Choroid plexus epithelial cell (primary cell): ENCODE data around the gene NOP9.

Experiments used
- DNase-seq: peaks from one replicate; pipeline ENCODE4 v3.0.0-alpha.2; 2010; ENCODE audit warnings: low read depth
- H3K4me3 ChIP-seq: 2 replicates; pipeline ENCODE4 v1.5.1; 2011; ENCODE audit warnings: low read depth, mild to moderate bottlenecking, control low read depth, low read length, moderate library complexity
- CTCF ChIP-seq: conservative IDR thresholded peaks from 2 replicates; pipeline ENCODE4 v1.5.1; 2011; ENCODE audit warnings: low read depth, mild to moderate bottlenecking, control low read depth, inconsistent platforms, low read length, moderate library complexity

The NOP9 gene

DNA sequence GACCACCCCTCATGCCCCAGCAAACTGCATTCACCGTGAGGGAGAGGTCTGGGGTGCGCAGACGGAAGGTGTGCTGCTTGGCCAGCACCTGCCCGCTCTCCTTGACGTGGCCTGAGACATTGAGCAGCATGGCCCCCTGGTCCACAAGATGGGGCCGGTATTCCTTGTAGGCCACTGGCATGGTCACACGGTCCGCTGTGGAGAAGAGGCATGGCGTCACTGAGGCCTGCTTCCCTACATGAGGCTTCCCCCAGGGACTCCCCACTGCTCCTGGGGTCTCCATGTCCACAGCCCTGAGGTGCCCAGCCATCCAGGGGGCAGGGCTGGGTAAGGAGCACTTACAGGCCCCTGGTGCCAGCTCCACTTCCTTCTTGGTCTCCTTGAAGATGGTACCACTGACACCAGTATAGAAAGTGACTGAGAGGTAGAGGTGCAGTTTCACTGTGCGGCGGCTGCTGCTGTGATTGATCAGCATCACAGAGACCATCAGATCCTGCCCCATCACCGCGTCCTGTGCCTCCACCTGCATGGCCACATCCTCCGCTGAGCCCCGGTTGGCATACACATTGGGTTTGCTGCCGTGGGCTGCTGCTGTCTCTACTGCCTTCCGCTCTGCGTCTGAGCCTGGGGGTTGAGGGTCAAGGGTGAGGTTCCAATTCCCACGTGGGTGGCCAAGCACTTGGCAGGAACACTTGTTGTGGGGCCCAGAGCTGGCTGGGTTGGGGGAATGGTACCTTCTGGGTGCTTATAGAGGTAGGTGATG, 44.8 kb upstream of the NOP9 start:
- no peak overlapping the region for H3K4me3 ChIP-seq
- DNase-seq: no peak
- TF ChIP-seq CTCF: no peak

GRCh38 chr14:24255438-24255837, 44.2 kb upstream of the NOP9 start:
- DNase-seq: no peak
- H3K4me3 ChIP-seq: no peak overlapping the region
- TF ChIP-seq CTCF: no peak

- no peak for DNase-seq
- no peak for TF ChIP-seq CTCF
- H3K4me3 ChIP-seq: no peak overlapping the region
Measured at GRCh38 chr14:24255931-24256711, 43.5 kb upstream of the NOP9 start.

DNA sequence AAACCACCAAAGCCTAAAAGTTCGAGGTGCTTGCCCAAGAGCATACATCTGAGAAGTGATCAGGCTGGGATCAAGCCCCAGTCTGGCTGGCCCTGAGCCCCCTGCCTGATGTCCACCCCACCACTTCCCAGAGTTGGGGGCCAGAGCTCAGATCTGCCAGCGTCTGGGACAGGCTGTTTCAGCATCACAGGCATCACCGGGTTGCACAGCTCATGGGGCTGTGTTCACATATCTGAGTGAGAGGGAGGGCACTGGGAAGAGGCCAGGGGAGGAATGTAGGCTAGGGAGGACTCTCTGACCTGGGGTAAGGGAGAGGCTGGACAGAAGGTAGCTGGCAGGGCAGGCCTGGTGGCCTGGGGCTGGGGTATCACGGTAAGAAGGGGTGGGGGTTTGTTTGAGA, 42.7 kb upstream of the NOP9 start:
- no peak for TF ChIP-seq CTCF
- H3K4me3 ChIP-seq: no peak overlapping the region
- DNase-seq: no peak

DNA sequence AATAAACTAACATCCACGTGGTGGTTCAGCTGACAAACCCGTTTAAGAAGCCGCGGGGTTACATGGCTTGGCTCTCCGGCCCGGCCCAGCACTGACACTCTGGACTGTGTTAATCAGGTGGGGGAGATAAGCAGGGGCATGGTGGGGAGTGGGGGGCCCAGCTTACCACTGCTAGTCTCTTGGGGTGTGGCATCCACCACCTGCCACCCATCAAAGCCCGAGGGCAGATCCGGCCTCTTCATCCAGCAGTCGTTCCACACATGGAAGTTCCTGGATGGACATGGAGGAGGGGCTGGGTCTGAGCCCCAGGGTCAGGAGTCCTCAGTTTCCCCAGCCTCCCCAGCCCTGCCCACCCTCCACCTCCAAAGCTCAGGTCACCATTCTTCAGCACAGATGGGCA, 41.5 kb upstream of the NOP9 start:
- H3K4me3 ChIP-seq: no peak overlapping the region
- no peak for TF ChIP-seq CTCF
- no peak for DNase-seq

GRCh38 chr14:24258548-24259265, 40.9 kb upstream of the NOP9 start:
- H3K4me3 ChIP-seq: no peak overlapping the region
- TF ChIP-seq CTCF: no peak
- DNase-seq: no peak
